Neural progenitor cell (in vitro differentiated cells): Measurements from ENCODE around the gene GFOD2. TPM values are rescaled to one million over a fixed set of nuclear protein-coding genes. Genes with fewer than 3 reads are reported as not detected.

ENCODE experiments used
- DNase-seq: peaks from one replicate; pipeline ENCODE4 v3.0.0-alpha.2; 2016; ENCODE audit warnings: low spot score
- H2AFZ ChIP-seq: fragments of 200-600 bp; sonication (generic); replicated peaks from 2 replicates; pipeline ENCODE4 v1.6.1; 2016; ENCODE audit warnings: antibody characterized with exemption
- H3F3A ChIP-seq: fragments of 200-600 bp; sonication (generic); 2 replicates; pipeline ENCODE4 v1.6.1; 2016; ENCODE audit warnings: antibody characterized with exemption, low read depth
- H3K27ac ChIP-seq: fragments of 200-600 bp; sonication (generic); 2 replicates; pipeline ENCODE4 v1.5.1; 2016; ENCODE audit warnings: mild to moderate bottlenecking
- H3K27me3 ChIP-seq: fragments of 200-600 bp; sonication (generic); 2 replicates; pipeline ENCODE4 v1.6.1; 2016; ENCODE audit warnings: mild to moderate bottlenecking, moderate library complexity
- H3K36me3 ChIP-seq: fragments of 200-600 bp; sonication (generic); 2 replicates; pipeline ENCODE4 v1.5.1; 2016
- H3K4me1 ChIP-seq: fragments of 200-600 bp; sonication (generic); 2 replicates; pipeline ENCODE4 v1.6.1; 2016; ENCODE audit warnings: mixed run types
- H3K4me2 ChIP-seq: fragments of 200-600 bp; sonication (generic); 2 replicates; pipeline ENCODE4 v1.6.1; 2016
- H3K4me3 ChIP-seq: fragments of 200-600 bp; sonication (generic); 2 replicates; pipeline ENCODE4 v1.5.1; 2016
- H3K79me2 ChIP-seq: fragments of 200-600 bp; sonication (generic); 2 replicates; pipeline ENCODE4 v1.6.1; 2016; ENCODE audit warnings: low read depth
- H3K9ac ChIP-seq: fragments of 200-600 bp; sonication (generic); 2 replicates; pipeline ENCODE4 v1.6.1; 2016
- H3K9me3 ChIP-seq: fragments of 200-600 bp; sonication (generic); 2 replicates; pipeline ENCODE4 v1.5.1; 2016; ENCODE audit warnings: low read depth
- H4K20me1 ChIP-seq: fragments of 200-600 bp; sonication (generic); 2 replicates; pipeline ENCODE4 v1.6.1; 2016; ENCODE audit warnings: low read depth
- H3K27ac Mint-ChIP-seq: 3 replicates; pipeline ENCODE4 v1.8.0; 2021; ENCODE audit warnings: mixed read lengths
- H3K27me3 Mint-ChIP-seq: 2 replicates; pipeline ENCODE4 v1.8.0; 2022; ENCODE audit warnings: low read depth, mild to moderate bottlenecking, inconsistent platforms, moderate library complexity, mixed read lengths; ENCODE audit not compliant: insufficient read depth
- H3K36me3 Mint-ChIP-seq: 3 replicates; pipeline ENCODE4 v1.8.0; 2021; ENCODE audit warnings: mixed read lengths
- H3K4me1 Mint-ChIP-seq: 3 replicates; pipeline ENCODE4 v1.8.0; 2021; ENCODE audit warnings: mixed read lengths
- H3K4me3 Mint-ChIP-seq: 3 replicates; pipeline ENCODE4 v1.8.0; 2021; ENCODE audit warnings: mild to moderate bottlenecking, moderate library complexity, mixed read lengths
- H3K9me3 Mint-ChIP-seq: 3 replicates; pipeline ENCODE4 v1.8.0; 2020; ENCODE audit warnings: mixed read lengths
- CTCF ChIP-seq: fragments of 200-600 bp; sonication (generic); IDR thresholded peaks from 2 replicates; pipeline ENCODE4 v1.5.1; 2017; ENCODE audit warnings: antibody characterized with exemption, mild to moderate bottlenecking
- EZH2 ChIP-seq: fragments of 200-600 bp; sonication (generic); IDR thresholded peaks from 2 replicates; pipeline ENCODE4 v1.6.1; 2017; ENCODE audit warnings: antibody characterized with exemption, mild to moderate bottlenecking, moderate library complexity
- EZH2phosphoT487 ChIP-seq: fragments of 200-600 bp; sonication (generic); IDR thresholded peaks from 2 replicates; pipeline ENCODE4 v1.6.1; 2017; ENCODE audit warnings: antibody characterized with exemption
- total RNA-seq: library from RNA; depleted of rRNA; stranded (reverse); fragments of >200 nt; gene quantifications from 2 replicates; pipeline ENCODE4 v1.2.3, GENCODE V29; 2015; ENCODE audit warnings: low replicate concordance

GFOD2 gene
- total RNA-seq, 1 donor from 2014 or later: 13.2 TPM

- Mint-ChIP-seq H3K27ac (no peak overlapping the region), H3K9me3 (no peaks in the 10 kb centered on the region), H3K27me3 (no peaks in the 10 kb centered on the region), H3K4me1 (peaks cover 24% of the 10 kb centered on the region), H3K36me3 (peaks cover 10% of the 10 kb centered on the region), H3K4me3 (peak overlapping the region; percentile 94)
- Histone ChIP-seq H3F3A (peaks cover 21% of the 10 kb centered on the region), H4K20me1 (peaks cover 68% of the 10 kb centered on the region), H3K27ac (no peak overlapping the region), H3K36me3 (no peaks in the 10 kb centered on the region), H3K9ac (no peak overlapping the region), H3K4me1 (peaks cover 13% of the 10 kb centered on the region), H3K4me2 (peak overlapping the region; percentile 79), H3K79me2 (peaks cover 8% of the 10 kb centered on the region), H2AFZ (peak overlapping the region; percentile 72), H3K27me3 (peaks cover 3% of the 10 kb centered on the region), H3K4me3 (peak overlapping the region; percentile 77), H3K9me3 (no peaks in the 10 kb centered on the region)
- DNase-seq: peak; percentile 90
- TF ChIP-seq CTCF (no peak), EZH2 (no peak), EZH2phosphoT487 (no peak)
These were observed 57.9 kb downstream of the GFOD2 start for GRCh38 chr16:67661101-67661761.

GRCh38 chr16:67660564-67661028 lies 58.5 kb downstream of the GFOD2 start, which contains the start of gene PARD6A:
TSS of gene PARD6A (plus strand) at chr16:67660960. CDS start at chr16:67661039, 79 bp downstream.
- Mint-ChIP-seq H3K4me1 (peaks cover 21% of the 10 kb centered on the region), H3K9me3 (no peaks in the 10 kb centered on the region), H3K36me3 (peaks cover 10% of the 10 kb centered on the region), H3K27me3 (peaks cover 3% of the 10 kb centered on the region), H3K4me3 (peak within 1 kb of the TSS; percentile 94), H3K27ac (no peak within 1 kb of the TSS)
- Histone ChIP-seq H3K79me2 (peaks cover 8% of the 10 kb centered on the region), H3K27ac (peak within 1 kb of the TSS; percentile 66), H3K9ac (peak within 1 kb of the TSS; percentile 54), H3F3A (peaks cover 21% of the 10 kb centered on the region), H3K27me3 (peaks cover 3% of the 10 kb centered on the region), H2AFZ (peak within 1 kb of the TSS; percentile 92), H3K4me2 (peak within 1 kb of the TSS; percentile 79), H4K20me1 (peaks cover 71% of the 10 kb centered on the region), H3K36me3 (no peaks in the 10 kb centered on the region), H3K4me3 (peak within 1 kb of the TSS; percentile 77), H3K4me1 (peaks cover 9% of the 10 kb centered on the region), H3K9me3 (no peaks in the 10 kb centered on the region)
- peak; percentile 100 for DNase-seq
- TF ChIP-seq EZH2: no peak
- TF ChIP-seq EZH2phosphoT487: no peak
- no peak for TF ChIP-seq CTCF

- H3K27ac Mint-ChIP-seq: no peak within 1 kb of the TSS
- Histone ChIP-seq H3K9me3 (no peaks in the 10 kb centered on the region), H3K36me3 (no peaks in the 10 kb centered on the region), H3K4me1 (peaks cover 8% of the 10 kb centered on the region), H4K20me1 (peaks cover 68% of the 10 kb centered on the region), H3K4me2 (peak within 1 kb of the TSS; percentile 79), H3K4me3 (peak within 1 kb of the TSS; percentile 77), H3K27ac (peak within 1 kb of the TSS; percentile 66), H3K9ac (peak within 1 kb of the TSS; percentile 54), H3K27me3 (peaks cover 7% of the 10 kb centered on the region), H3F3A (peaks cover 21% of the 10 kb centered on the region), H2AFZ (peak within 1 kb of the TSS; percentile 92), H3K79me2 (peaks cover 8% of the 10 kb centered on the region)
- H3K36me3 Mint-ChIP-seq: peaks cover 8% of the 10 kb centered on the region
- H3K27me3 Mint-ChIP-seq: peaks cover 10% of the 10 kb centered on the region
- H3K9me3 Mint-ChIP-seq: no peaks in the 10 kb centered on the region
- TF ChIP-seq CTCF (no peak), EZH2 (no peak), EZH2phosphoT487 (no peak)
- H3K4me3 Mint-ChIP-seq: peak within 1 kb of the TSS; percentile 94
- peaks cover 15% of the 10 kb centered on the region for H3K4me1 Mint-ChIP-seq
- peak; percentile 95 for DNase-seq
These were observed 59.2 kb downstream of the GFOD2 start, which contains the start of gene ACD for GRCh38 chr16:67659675-67660563. TSS of gene ACD (minus strand) at chr16:67660260. CDS start at chr16:67660220, 40 bp downstream.
